ENCODE data around the gene TMEM151A.
"Not testable (repeated sequence)": the region's sequence is repeated elsewhere in the genome, so short reads cannot be mapped to it uniquely, and the experiment has no call there.

TMEM151A gene

DNA sequence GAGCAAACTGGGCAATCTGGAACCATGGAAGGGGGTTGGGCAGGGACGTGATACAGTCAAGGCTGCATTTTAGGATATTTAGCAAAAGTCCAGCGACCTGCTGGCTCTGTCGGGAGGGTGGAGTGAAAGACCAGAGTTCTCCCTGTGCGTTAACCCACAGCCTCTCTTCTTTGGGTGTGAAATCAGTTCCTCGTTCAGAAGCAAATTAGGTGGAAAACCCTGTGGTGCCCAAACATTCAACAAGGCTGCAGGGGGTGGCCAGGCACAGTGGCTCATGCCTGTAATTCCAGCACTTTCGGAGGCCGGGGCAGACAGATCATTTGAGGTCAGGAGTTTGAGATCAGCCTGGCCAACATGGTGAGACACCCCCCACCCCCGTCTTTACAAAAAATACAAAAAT is 5.9 kb downstream of the TMEM151A start:
- DNase-seq (ENCODE audit: low read depth in 1 of 2, low spot score in 1 of 2) = no peak

DNA sequence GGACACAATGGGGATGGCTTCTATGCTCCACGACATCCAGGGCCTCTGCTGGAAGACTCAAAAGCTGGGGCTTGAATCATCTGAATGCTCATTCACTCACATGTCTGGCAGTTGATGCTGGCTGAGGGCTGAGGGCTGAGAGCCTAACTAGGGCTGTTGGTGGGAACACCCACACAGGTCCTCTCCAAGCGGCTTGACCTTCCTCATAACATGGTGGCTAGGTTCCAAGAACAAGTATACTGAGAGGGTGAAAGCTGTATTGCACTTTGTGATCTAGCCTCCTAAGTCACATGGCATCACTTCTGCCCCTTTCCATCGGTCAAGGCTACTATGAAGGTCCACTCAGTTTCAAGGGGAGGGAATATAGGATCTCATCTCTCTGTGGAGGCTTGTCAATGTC is 7.5 kb downstream of the TMEM151A start:
- no peak for DNase-seq (ENCODE audit: low read depth in 1 of 2, low spot score in 1 of 2)

DNA sequence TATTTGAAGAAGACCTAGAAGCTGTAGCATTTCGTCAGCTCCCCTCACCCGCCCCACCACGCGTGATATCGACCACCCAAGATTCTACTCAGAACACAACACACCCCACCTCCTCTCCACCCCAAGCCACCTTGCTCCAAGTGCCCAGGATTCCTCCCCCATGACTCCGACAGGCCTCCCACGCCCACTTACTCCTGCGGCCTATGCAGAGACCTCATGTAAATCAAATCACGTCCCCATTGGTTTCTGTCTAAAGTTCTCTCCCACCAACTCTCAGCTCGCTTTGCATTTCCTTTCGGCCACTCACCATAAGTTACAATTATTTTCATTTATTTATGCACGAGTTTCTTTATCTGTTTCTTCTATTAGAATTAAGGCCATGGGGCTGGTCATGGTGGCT is 11.0 kb downstream of the TMEM151A start:
- no peak for DNase-seq (ENCODE audit: low read depth in 1 of 2, low spot score in 1 of 2)

DNA sequence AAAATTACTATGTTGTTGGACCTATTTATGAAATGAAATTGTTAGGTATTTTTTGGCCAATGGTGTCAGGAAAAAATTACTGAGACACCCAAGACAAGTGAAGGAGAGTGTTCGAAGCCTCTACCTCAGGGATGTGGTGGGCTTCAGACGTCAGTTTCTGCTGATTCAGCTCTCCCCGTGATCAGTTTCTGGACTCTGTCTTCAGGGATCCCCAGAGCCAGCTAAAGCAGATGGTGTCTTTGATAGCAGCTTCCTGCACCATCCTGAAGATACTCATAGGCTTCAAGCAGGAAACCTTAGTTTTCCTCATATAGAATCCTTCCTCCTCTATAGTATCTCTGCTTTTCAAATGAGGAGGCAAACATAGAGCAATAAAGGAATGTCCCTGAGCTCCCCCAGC is 17.8 kb downstream of the TMEM151A start:
- no peak for DNase-seq (ENCODE audit: low read depth in 1 of 2, low spot score in 1 of 2)

DNA sequence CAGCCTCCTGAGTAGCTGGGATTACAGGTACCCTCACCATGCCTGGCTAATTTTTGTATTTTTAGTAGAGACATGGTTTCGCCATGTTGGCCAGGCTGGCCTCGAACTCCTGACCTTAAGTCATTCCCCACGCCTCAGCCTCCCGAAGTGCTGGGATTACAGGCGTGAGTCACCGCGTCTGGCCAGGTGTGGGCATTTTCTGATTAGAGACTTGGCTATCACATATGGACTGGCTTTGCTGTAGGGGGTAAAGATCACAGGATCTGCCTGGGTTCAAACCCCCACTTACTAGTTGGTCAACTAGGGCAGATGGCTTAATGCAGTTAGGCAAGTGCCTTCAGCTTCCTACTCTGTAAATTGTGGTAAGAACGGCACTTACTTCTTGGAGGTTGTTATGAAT is 18.6 kb downstream of the TMEM151A start:
- no peak for DNase-seq (ENCODE audit: low read depth in 1 of 2, low spot score in 1 of 2)

DNA sequence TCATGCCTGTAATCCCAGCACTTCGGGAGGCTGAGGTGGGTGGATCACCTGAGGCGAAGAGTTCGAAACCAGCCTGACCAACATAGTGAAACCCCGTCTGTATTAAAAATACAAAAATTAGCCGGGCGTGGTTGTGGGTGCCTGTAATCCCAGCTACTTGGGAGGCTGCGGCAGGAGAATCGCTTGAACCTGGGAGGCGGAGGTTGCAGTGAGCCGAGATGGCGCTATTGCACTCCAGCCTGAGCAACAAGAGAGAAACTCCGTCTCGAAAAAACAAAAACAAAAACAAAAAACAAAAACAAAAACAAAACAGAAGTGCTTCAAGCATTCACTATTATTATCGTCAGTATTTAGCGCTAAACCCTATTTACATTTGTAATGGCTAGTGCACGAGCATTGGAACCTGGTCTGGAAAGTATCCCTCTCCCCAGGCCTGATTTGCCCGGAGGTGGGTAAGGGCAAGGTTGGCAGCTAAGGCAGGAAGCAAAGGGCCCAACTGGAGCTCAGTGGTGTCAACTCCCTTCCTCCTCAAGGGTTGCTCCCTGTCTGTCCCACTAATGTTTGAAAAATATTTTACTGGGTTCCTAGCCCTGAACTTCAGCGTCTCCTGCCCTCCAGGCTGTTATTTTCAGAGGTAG is 19.2 kb downstream of the TMEM151A start:
- DNase-seq (ENCODE audit: low read depth in 1 of 2, low spot score in 1 of 2) = not testable (repeated sequence)

DNA sequence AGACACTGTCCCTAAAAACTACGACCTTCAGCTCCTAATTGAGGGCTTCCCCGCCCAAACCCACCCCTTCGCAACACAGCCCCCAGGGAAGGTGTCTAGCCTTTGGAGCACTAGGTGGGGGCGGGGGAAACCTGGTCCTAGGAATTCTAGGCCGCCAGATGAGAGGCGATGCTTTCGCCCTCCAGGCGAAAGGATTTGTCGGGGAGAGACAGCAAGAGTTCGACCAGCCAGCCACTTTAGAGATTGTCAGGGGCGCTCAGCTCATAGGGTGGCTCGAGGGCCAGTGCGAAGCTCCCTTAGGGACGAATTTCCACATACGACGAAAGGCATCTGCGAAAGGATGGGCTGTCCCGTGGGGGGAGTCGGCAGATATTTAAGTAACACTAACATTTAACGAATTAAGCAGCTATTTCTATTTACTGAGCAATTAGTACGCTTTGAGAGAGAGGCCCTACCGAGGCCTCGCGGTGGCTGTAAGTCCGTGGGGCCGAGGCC is 19.8 kb downstream of the TMEM151A start:
- no peak for DNase-seq (ENCODE audit: low read depth in 1 of 2, low spot score in 1 of 2)

DNA sequence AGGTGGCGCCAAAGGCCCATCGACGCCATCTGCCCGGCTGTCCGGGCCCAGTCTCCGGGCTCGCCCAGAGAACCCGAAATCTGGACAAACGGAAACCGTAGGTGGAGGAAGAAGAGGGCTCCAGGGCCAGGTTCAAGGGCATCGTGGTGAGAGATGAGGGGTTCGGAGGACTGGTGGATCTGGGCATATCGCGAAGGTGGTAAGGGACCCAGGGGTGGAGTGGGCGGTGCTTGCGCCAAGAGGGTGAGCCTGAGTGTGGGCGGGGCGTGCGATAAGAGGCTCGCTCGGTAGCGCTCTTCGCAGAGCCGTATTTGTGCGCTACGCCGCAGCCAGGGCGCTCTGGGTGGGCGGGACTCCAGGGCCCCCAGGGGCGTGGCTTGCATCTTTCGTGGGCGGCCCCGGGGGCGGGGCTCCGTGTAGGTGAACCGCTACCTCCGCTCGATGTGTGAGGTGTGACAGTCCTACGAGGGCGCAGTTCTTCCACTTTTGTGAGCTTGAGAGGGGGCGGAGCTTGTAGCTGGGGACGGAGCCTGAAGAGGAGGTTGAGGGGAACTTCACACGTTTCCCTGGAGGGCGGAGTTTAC is 20.4 kb downstream of the TMEM151A start:
- peak; percentile 81 to 91 for DNase-seq (ENCODE audit: low read depth in 1 of 2, low spot score in 1 of 2)

DNA sequence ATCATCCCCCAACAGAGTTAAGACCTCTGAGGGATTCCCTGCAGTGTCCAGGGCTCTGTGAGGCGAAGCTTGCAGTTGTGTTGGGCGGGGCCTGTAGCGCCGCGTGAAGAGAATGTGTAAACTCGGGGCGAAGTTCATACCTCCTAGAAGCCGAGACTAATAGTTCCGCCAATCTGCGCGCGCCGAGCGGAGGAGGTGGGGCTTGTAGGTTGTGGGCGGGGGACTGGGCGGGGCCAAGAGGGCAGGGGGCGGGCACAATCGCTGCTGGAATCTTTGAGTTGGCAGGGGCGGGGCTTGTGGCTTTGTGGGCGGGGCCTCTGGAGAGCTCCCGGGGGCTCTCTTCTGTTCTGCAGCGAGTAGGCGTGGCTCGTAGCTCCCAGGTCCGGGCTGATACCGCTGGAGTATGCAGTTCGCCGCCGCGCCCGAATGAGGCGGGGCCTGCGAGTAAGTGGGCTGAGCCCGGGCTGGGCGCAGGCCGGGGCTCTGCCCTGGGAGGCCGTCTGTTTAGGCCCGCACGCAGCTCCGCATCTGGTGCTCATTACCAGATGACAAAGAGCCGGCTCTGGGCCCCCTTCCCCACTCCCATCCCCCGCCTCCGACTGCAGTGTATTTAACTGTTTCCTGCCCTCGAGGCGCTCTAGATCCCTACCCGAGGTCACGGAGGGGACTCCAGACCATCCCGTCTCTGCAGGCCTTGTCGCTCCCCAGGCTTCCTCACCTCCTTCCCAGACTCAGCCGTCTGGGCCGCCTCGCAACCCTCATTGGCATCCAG is 21.0 kb downstream of the TMEM151A start:
- peak; percentile 96 for DNase-seq (ENCODE audit: low read depth in 1 of 2, low spot score in 1 of 2)

DNA sequence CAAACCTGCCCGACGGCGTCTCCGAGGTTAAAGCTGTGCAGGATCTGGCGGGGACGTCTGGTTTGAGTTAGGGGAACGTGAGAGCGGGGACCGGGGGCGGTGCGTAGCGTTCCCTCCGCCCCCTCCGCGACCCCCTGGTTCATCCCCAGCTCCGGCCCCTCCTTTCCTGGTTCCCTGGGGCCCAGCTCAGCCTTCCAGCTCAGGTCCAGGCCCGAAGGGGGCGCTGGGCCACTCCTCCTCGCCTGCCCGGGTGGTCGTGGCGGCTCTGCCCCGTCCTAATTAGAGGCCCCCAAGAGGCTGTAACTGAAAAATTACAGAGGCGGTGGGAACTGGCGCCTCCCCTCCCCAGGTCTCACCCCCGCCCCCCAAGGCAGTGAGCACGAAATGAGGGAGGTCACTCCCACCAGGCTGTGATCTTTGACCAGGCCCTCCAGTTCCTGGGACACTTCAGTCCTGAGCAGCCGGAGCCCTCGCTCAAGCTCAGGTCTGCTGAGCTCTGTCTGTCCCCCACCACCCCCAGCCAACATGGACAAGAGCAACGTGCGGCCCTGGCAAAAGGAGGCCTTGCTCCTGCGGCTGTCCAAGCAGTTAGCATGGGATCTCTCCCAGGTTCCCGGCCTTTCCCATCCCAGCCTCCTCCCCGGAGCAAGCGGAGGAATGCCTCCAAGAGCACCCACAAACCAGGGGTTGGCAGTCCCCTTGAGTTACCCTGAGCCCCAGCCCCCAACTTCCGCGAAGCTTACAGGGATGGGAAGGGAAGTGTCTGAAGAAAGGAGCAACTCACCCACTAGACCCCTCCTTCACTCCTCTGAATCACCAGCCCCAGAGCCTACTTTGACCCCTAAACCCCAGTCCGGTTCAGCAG is 21.9 kb downstream of the TMEM151A start:
- no peak for DNase-seq (ENCODE audit: low read depth in 1 of 2, low spot score in 1 of 2)

DNA sequence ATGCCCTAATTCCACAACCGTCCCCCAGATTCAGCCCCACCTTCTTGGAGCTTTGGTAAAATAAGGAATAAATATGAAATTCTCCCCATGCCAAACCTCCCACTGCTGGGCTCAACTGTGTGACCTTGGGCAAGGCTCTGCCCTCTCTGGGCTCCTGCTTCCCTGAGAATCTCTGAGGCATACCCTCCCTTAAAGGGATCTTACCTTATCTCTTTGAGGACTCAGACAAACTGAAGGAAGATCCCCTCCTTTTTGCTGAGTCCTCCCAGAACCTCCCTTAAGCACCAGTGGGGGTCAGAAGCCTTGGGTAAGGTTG is 22.4 kb downstream of the TMEM151A start:
- no peak for DNase-seq (ENCODE audit: low read depth in 1 of 2, low spot score in 1 of 2)

DNA sequence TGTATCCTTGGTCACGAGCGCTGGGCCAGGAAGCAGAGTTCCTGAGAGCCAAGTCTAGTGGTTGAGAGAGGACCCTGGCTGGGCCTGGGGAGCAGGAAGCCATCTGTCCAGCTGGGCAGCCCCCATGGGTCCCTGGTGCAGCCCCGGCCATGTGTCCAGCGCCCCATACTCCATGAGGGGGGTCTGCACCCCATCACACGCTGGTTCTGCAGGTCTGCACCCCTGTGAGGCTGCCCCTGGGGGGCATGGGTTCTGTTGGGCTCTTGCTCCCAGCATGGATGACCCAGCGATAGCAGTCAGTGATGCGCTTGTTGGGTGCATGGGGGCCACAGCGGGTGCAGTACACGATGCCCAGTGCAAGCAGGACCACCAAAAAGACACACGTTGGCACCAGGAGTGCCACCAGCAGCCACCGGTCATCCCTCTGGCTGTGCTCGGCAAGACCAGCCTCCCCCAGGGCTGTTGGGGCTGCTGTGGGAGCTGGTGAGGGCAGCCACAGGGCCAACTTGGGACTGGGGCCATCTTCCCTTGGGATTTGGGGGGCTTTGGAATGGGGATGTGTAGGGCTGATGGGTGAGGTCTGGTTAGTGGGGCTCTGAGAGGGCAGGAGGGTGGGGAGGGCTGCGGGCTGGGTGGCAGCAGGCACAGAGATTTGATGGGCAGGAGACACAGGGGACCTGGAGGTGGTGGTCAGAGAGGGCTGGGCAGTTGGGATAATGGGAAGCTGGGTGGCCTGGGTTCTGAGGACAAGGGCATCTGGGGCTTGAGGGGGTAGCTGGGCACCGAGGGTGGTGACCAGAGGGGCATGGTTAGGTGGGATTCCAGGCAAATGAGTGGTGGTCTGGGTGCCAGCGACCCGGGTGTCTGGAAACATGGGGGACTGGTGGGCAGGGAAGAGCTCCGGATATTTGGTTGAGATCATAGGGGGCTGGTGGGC is 23.1 kb downstream of the TMEM151A start:
- no peak for DNase-seq (ENCODE audit: low read depth in 1 of 2, low spot score in 1 of 2)

DNA sequence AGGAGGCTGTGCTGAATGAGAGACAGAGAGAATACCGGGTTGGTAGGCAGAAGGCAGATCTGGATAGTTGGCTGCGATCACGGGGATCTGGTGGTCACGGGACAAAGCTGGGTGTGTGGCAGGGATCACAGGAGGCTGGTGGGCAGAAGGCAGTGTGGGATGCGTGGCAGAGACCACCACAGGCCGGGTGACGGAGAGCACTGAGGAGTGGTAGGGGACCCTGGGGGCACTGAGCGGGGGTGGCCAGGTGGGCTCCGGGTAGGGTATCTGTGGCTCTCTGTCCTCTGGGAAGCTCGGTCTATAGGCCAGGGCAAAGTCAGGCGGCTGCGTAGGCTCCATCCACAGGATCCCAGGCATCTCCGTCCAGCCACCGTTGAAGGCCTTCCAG is 23.8 kb downstream of the TMEM151A start:
- DNase-seq (ENCODE audit: low read depth in 1 of 2, low spot score in 1 of 2) = no peak

DNA sequence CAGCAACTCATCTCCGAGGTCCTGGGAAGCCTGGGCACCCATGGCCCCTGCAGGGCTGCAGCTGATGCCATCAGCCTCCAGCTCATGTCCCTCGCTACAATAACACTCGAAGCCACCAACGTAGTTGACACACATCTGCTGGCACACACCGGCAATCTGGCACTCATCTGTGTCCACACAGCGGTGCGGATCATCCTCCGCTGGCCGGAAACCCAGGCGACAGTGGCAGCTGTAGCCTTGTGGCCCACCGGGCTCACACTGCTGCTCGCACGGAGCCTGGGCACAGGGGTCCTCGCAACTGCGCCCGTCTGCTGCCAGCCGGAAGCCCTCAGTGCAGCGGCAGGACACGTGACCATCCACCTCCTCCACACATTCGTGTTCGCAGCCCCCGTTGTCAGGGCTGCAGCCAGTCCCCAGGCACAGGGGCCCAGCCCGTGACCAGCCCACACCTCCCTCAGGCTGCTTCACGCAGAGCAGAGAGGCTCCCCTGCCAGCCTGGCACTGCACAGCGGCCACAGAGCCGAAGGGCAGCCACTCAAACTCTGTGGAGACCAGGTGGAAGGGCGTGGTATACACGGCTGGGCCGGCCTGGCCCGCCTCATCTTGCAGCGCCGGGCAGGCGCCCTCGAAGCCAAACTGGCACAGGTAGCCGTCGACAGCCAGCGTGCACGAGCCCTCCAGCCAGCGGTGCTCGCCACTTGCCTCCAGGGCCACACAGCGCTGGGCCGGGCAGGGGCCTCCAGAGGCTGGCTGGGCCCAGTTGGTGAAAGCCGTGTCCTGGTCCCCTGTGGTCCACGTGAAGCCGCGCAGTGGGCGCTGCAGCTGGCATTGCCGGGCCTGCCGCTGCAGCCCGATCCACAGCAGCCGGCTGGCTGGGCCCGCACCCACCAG is 24.5 kb downstream of the TMEM151A start:
- DNase-seq (ENCODE audit: low read depth in 1 of 2, low spot score in 1 of 2) = no peak

DNA sequence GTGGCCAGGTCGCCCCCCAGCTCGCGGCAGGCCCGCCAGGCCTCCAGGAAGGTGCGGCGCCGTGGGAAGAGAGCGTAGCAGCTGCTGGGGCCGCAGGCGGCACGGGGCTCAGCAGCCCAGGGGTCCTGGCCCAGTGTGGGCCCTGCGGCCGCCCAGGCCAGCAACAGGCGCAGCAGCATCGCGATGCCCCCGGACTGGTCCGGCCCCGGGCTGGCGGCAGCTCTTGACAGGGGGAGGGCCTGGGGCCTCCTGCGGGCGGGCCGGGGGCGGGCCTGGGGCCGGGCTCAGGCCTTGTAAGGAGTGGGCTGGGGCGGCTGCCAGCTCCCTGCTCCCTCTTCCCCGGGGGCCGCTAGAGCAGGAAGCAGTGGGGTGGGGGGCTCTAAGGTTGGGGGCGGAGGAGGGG is 25.2 kb downstream of the TMEM151A start, which contains the start of gene CD248:
TSS of gene CD248 (minus strand) at position 196 of the 403 bp plus-strand sequence. CDS start at position 179, 17 bp downstream.
- no peak for DNase-seq (ENCODE audit: low read depth in 1 of 2, low spot score in 1 of 2)

DNA sequence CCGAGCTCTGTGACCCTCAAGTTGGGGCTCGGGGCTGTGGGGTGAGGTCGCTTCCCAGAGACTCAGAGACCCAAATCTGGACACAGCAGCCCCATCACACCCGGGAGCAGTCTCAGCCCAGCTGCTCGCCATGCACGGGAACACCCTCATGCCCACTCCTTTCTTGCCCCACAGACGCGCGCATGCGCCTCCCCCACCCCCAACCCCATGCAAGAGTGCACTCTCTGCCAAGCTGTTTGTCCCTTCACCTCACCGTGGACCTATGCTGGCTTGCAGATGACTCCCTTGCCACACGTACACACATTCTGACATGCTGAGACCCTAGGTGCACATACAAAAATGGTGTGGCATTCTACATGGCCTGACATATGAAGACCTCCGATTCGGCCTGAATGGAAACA is 25.6 kb downstream of the TMEM151A start:
- no peak for DNase-seq (ENCODE audit: low read depth in 1 of 2, low spot score in 1 of 2)

DNA sequence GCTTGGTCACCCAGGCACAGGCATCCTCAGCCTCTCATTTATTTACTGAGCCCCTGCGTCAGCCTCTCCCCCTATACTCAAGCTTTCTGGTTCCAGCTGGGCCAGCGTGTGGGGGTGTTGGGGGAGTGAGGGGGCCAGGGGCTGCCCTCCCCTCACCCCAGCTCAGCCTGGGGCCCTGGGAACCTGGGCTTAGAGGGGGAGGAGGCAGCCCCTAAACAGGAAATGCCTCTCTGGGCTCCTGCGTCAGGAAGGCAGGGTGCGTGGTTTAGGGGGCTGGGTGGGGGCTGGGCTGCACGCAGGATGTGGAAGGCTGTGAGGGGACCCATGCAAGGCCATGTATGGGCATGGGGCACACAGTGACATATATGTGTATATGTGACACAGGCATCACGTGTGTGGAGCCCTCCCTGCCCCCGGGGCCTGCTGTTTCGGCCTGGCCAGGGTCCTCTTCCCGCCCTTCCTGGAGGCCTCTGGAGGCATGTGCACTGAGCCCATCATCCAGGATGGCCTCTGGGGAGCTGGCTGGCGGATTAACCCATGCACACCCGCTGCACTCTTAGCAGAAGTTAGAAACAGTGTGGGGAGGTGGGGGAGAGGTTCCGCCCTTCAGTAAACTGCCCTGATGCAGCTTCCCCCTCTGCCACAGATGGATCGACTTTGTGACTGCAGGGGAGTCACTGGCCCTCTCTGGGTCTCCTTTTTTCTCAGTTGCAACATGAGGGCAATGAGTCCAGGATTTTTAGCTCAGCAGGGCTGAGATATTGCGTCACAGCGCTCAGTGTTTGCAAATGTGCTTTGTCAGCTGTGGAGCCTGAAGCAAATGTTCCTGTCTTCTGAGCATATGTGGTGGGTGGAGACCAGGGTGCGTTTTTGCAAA is 26.3 kb downstream of the TMEM151A start:
- no peak for DNase-seq (ENCODE audit: low read depth in 1 of 2, low spot score in 1 of 2)

DNA sequence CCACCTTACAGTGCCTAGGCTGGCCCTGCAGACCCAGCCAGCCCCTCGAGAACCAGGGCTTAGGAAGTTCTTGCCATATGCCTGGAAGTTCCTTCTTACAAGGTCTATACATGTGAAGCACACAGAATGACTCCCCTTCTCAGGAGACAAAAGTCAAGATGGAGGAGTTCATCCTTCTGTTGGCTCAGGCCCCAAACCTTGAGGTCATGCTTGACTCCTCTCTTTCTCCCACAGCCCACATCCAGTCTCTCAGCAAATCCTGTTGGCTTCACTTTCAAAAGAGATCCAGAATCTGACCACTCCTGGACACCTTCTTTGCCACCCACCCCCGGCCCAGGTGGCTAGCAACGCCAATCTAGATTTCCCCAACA is 26.9 kb downstream of the TMEM151A start:
- no peak for DNase-seq (ENCODE audit: low read depth in 1 of 2, low spot score in 1 of 2)

Measured in activated CD4-positive, alpha-beta T cell treated with anti-CD3 and anti-CD28 coated beads, Interleukin-2, amount 50 U/mL, for 24 hours (primary cell).